Panc1 (cell line): ENCODE results near the gene TFAP2B. TPM values are rescaled to one million over a fixed set of nuclear protein-coding genes. Genes with fewer than 3 reads are reported as not detected.

Experiments used
- ATAC-seq: fragments of 200-7000 bp; cut with Tn5 transposase; 2 replicates; pipeline ENCODE4 v1.9.1; 2020; ENCODE audit warnings: mild to moderate bottlenecking, moderate library complexity
- BruUV-seq: library from RNA; stranded (reverse); fragments of 400-500 nt; replicated peaks from 2 replicates; lab custom pipeline; 2021; lab: Mats Ljungman, UMichigan
- CTCF ChIA-PET: fragments of 300-600 bp; sonication (Branson Sonifier 250); formaldehyde crosslinking; loops from one replicate; lab custom pipeline; 2022; ENCODE audit warnings: antibody characterized with exemption; lab: Charles Lee
- POLR2A ChIA-PET: fragments of 300-600 bp; sonication (Branson Sonifier 250); formaldehyde crosslinking; loops from one replicate; lab custom pipeline; 2022; ENCODE audit warnings: antibody characterized with exemption; lab: Charles Lee
- DNase-seq: peaks from one replicate; pipeline ENCODE4 v3.0.0-alpha.2; 2010; ENCODE audit warnings: low read depth, low spot score
- H3K27ac ChIP-seq: 2 replicates; pipeline ENCODE4 v1.5.1; 2011; ENCODE audit warnings: mild to moderate bottlenecking, low read length, inconsistent platforms
- H3K27me3 ChIP-seq: fragments of 200-500 bp; sonication (Bioruptor generic); 2 replicates; pipeline ENCODE4 v1.6.0; 2014; ENCODE audit warnings: low read length, inconsistent platforms; ENCODE audit not compliant: control insufficient read depth, insufficient read depth
- H3K36me3 ChIP-seq: fragments of 200-500 bp; sonication (Bioruptor generic); 2 replicates; pipeline ENCODE4 v1.5.1; 2014; ENCODE audit warnings: inconsistent platforms, mild to moderate bottlenecking, low read length, moderate library complexity; ENCODE audit not compliant: control insufficient read depth, insufficient read depth
- H3K4me1 ChIP-seq: 2 replicates; pipeline ENCODE4 v1.5.1; 2011; ENCODE audit warnings: inconsistent platforms, mild to moderate bottlenecking, low read length, moderate library complexity; ENCODE audit not compliant: control insufficient read depth, insufficient read depth
- H3K4me3 ChIP-seq, 2 experiments: 2 replicates each; pipeline ENCODE4 v1.5.1; 2011 to 2012; ENCODE audit warnings: low read depth in 2 of 2, low read length in 2 of 2, mild to moderate bottlenecking in 2 of 2, inconsistent platforms in 1 of 2, moderate library complexity in 1 of 2
- H3K9me3 ChIP-seq: fragments of 200-500 bp; sonication (Bioruptor generic); 2 replicates; pipeline ENCODE4 v1.5.1; 2014; ENCODE audit warnings: low read depth, mild to moderate bottlenecking, inconsistent platforms, low read length, moderate library complexity; ENCODE audit not compliant: control insufficient read depth, insufficient read depth
- POLR2AphosphoS5 ChIP-seq: IDR thresholded peaks from 2 replicates; pipeline ENCODE4 v1.6.1; 2012; ENCODE audit warnings: mild to moderate bottlenecking, low read depth, low read length, moderate library complexity
- SIN3A ChIP-seq: IDR thresholded peaks from 2 replicates; pipeline ENCODE4 v1.6.1; 2012; ENCODE audit warnings: low read depth, mild to moderate bottlenecking, low read length, moderate library complexity, borderline replicate concordance; ENCODE audit not compliant: insufficient read depth
- TCF7L2 ChIP-seq: IDR thresholded peaks from 2 replicates; pipeline ENCODE4 v1.6.1; 2011; ENCODE audit warnings: mild to moderate bottlenecking, low read depth, low read length, inconsistent platforms
- in situ Hi-C: cut with HindIII; loops from 2 replicates; pipeline ENCODE4 v1.10.0; 2016; ENCODE audit warnings: low sequenced_read_pairs, low pct_unique_long_range_greater_than_20kb
- intact Hi-C: fragments of 100-400 bp; cut with micrococcal nuclease; formaldehyde crosslinking; loops from one replicate; pipeline ENCODE4 v1.10.0; 2022; ENCODE audit not compliant: unreplicated experiment
- total RNA-seq: library from RNA; stranded (reverse); gene quantifications from one replicate; pipeline ENCODE4 v1.2.1, GENCODE V29; 2021; ENCODE audit not compliant: unreplicated experiment
- TF ChIP-seq, protein P1 (sequence below), 2 experiments: IDR thresholded peaks; 2 replicates each; pipeline ENCODE4 v1.6.1; 2011 to 2012; ENCODE audit warnings: low read depth in 2 of 2, control low read depth in 1 of 2, low read length in 1 of 2, mild to moderate bottlenecking in 1 of 2, moderate library complexity in 1 of 2; ENCODE audit not compliant: insufficient read depth in 1 of 2
- TF ChIP-seq, protein P2 (sequence below): fragments of 450-650 bp; IDR thresholded peaks from 2 replicates; pipeline ENCODE4 v1.5.1; 2017; ENCODE audit warnings: mild to moderate bottlenecking

TFAP2B gene
- total RNA-seq, 1 experiment from 2014 or later = not detected

DNA sequence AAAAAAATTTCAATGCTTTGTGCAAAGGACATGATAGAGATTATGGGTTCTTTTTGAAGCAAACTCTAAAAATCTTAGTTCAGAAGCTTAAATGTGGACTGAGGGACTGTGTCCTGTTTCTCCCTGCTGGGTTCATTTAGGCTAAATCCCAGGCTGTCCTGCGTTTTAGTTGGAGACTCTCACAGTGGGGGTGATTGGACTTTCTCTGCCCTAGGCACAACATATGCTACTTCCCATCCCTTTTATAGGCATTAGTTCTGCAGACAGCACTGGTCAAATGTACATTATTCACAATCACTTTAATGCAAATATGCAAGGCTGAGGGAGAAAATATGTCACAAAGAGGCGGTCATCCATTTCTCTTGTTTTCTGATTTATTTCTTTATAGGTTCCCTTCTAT is 71.3 kb downstream of the TFAP2B start:
- Histone ChIP-seq H3K4me1 (no peaks in the 10 kb centered on the region), H3K9me3 (no peaks in the 10 kb centered on the region), H3K36me3 (no peaks in the 10 kb centered on the region), H3K4me3 (no peak overlapping the region), H3K27me3 (no peaks in the 10 kb centered on the region), H3K27ac (no peak overlapping the region)
- ChIA-PET CTCF (no interaction called here), POLR2A (no interaction called here)
- ATAC-seq = no peak
- in situ Hi-C loops (no loop called here), intact Hi-C loops (no loop called here)
- no peak for DNase-seq
- TF ChIP-seq, protein P1, sequence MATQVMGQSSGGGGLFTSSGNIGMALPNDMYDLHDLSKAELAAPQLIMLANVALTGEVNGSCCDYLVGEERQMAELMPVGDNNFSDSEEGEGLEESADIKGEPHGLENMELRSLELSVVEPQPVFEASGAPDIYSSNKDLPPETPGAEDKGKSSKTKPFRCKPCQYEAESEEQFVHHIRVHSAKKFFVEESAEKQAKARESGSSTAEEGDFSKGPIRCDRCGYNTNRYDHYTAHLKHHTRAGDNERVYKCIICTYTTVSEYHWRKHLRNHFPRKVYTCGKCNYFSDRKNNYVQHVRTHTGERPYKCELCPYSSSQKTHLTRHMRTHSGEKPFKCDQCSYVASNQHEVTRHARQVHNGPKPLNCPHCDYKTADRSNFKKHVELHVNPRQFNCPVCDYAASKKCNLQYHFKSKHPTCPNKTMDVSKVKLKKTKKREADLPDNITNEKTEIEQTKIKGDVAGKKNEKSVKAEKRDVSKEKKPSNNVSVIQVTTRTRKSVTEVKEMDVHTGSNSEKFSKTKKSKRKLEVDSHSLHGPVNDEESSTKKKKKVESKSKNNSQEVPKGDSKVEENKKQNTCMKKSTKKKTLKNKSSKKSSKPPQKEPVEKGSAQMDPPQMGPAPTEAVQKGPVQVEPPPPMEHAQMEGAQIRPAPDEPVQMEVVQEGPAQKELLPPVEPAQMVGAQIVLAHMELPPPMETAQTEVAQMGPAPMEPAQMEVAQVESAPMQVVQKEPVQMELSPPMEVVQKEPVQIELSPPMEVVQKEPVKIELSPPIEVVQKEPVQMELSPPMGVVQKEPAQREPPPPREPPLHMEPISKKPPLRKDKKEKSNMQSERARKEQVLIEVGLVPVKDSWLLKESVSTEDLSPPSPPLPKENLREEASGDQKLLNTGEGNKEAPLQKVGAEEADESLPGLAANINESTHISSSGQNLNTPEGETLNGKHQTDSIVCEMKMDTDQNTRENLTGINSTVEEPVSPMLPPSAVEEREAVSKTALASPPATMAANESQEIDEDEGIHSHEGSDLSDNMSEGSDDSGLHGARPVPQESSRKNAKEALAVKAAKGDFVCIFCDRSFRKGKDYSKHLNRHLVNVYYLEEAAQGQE (IDR thresholded peaks at IDR 0.05; ENCODE audit: insufficient read depth in 1 of 2, low read depth in 2 of 2, low read length in 1 of 2) = no peak
- TF ChIP-seq TCF7L2 (no peak), POLR2AphosphoS5 (no peak), SIN3A (no peak)
- TF ChIP-seq, protein P2, sequence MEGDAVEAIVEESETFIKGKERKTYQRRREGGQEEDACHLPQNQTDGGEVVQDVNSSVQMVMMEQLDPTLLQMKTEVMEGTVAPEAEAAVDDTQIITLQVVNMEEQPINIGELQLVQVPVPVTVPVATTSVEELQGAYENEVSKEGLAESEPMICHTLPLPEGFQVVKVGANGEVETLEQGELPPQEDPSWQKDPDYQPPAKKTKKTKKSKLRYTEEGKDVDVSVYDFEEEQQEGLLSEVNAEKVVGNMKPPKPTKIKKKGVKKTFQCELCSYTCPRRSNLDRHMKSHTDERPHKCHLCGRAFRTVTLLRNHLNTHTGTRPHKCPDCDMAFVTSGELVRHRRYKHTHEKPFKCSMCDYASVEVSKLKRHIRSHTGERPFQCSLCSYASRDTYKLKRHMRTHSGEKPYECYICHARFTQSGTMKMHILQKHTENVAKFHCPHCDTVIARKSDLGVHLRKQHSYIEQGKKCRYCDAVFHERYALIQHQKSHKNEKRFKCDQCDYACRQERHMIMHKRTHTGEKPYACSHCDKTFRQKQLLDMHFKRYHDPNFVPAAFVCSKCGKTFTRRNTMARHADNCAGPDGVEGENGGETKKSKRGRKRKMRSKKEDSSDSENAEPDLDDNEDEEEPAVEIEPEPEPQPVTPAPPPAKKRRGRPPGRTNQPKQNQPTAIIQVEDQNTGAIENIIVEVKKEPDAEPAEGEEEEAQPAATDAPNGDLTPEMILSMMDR = no peak
- BruUV-seq = no TSS peak

DNA sequence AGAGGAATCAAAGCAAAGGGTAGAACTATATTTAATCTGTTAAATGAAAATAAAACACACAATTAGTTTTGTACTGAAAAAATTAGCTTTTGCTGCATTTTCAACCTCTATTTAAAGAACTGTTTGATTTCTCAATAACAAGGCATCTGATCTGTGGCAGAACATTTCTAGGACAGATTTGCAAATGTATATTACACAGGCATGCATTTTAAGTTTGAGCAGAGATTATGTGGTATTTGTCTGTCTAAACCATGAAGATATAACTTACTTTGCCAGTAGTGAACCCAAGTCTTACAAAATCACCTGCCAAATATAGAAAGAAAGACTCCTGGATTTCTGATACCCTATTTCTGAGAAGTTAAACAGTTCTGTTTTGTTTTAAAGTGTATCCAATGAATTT is 71.9 kb downstream of the TFAP2B start:
- no peaks in the 10 kb centered on the region for H3K9me3 ChIP-seq
- no peaks in the 10 kb centered on the region for H3K36me3 ChIP-seq
- H3K4me3 ChIP-seq = no peak overlapping the region
- ChIA-PET CTCF (no interaction called here), POLR2A (no interaction called here)
- in situ Hi-C loops = no loop called here
- no peaks in the 10 kb centered on the region for H3K4me1 ChIP-seq
- ATAC-seq (no peak), DNase-seq (no peak)
- TF ChIP-seq TCF7L2 (no peak), SIN3A (no peak), POLR2AphosphoS5 (no peak)
- TF ChIP-seq, protein P1 (IDR thresholded peaks at IDR 0.05; ENCODE audit: insufficient read depth in 1 of 2, low read depth in 2 of 2, low read length in 1 of 2) = no peak
- TF ChIP-seq, protein P2 = no peak
- no peak overlapping the region for H3K27ac ChIP-seq
- BruUV-seq = no TSS peak
- H3K27me3 ChIP-seq = no peaks in the 10 kb centered on the region
- intact Hi-C loops = no loop called here
